OCI-LY1 (cell line): Measurements from ENCODE around the gene UBE2L6.

Source experiments
- CTCF ChIP-seq: fragments of 200-600 bp; sonication (generic), shearing (Covaris generic); IDR thresholded peaks from 2 replicates; pipeline ENCODE4 v1.5.1; 2017; ENCODE audit warnings: mild to moderate bottlenecking, antibody characterized with exemption, low read length, moderate library complexity, mixed read lengths
- EZH2 ChIP-seq: fragments of 200-600 bp; sonication (generic), shearing (Covaris generic); IDR thresholded peaks from 2 replicates; pipeline ENCODE4 v1.8.0; 2017; ENCODE audit warnings: borderline replicate concordance, mixed run types, mild to moderate bottlenecking, antibody characterized with exemption, low read length, moderate library complexity, mixed read lengths

- TF ChIP-seq CTCF, result no peak
- no peak for TF ChIP-seq EZH2
Observed at GRCh38 chr11:57546451-57546850, 21.0 kb downstream of the UBE2L6 start.
